K562 (cell line): ENCODE measurements around the gene PPP1R16B. TPM values are rescaled to one million over a fixed set of nuclear protein-coding genes. Genes with fewer than 3 reads are reported as not detected.

ENCODE experiments used
- ATAC-seq: fragments of 200-7000 bp; cut with Tn5 transposase; 3 replicates; pipeline ENCODE4 v1.9.1; 2020; ENCODE audit warnings: moderate library complexity
- BruUV-seq: library from RNA; stranded (reverse); fragments of 400-500 nt; replicated peaks from 2 replicates; lab custom pipeline; 2021; lab: Mats Ljungman, UMichigan
- CTCF ChIA-PET: fragments of 300-600 bp; formaldehyde crosslinking; extraction: SDS; loops from one replicate; lab custom pipeline; 2021; ENCODE audit warnings: low intra/inter-chr PET ratio; lab: Yijun Ruan, JAX
- POLR2A ChIA-PET: fragments of 300-600, 350-650 bp; sonication (Branson Sonifier 250); formaldehyde crosslinking; extraction: SDS; loops from one replicate; lab custom pipeline; 2021; ENCODE audit warnings: antibody characterized with exemption, inconsistent platforms; lab: Yijun Ruan, JAX
- DNase-seq, 4 experiments: peaks; one replicate each; pipeline versions ENCODE4 v3.0.0 to v3.0.0-alpha.2; 2011 to 2018; ENCODE audit warnings: low spot score in 3 of 4, mixed read lengths in 3 of 4; ENCODE audit errors: extremely low read depth in 1 of 4
- FAIRE-seq: peaks from 2 replicates; lab custom pipeline; 2011; peaks lifted over from hg19 to GRCh38; lab: Jason Lieb, UNC
- H2AFZ ChIP-seq: 2 replicates; pipeline ENCODE4 v1.6.0; 2011; ENCODE audit warnings: low read depth, low read length, control low read depth, inconsistent platforms
- H3K27ac ChIP-seq: fragments of 200-600 bp; 3 replicates; pipeline ENCODE4 v1.8.0; 2011; ENCODE audit warnings: low read depth, mild to moderate bottlenecking, control low read depth, inconsistent platforms, low read length, moderate library complexity, mixed read lengths; ENCODE audit errors: extremely low read depth
- H3K27me3 ChIP-seq, 2 experiments: fragments of 300-600 bp in 1 of 2; 2 replicates in 1 of 2; 3 replicates in 1 of 2; pipeline versions ENCODE4 v1.6.0 to v1.8.0; 2011; ENCODE audit warnings: inconsistent platforms in 2 of 2, low read length in 2 of 2, mild to moderate bottlenecking in 1 of 2, mixed read lengths in 1 of 2, moderate library complexity in 1 of 2; ENCODE audit not compliant: control insufficient read depth in 2 of 2, insufficient read depth in 2 of 2
- H3K36me3 ChIP-seq: fragments of 300-600 bp; 3 replicates; pipeline ENCODE4 v1.8.0; 2011; ENCODE audit warnings: mild to moderate bottlenecking, low read length, inconsistent platforms; ENCODE audit not compliant: control insufficient read depth, insufficient read depth
- H3K4me1 ChIP-seq, 2 experiments: fragments of 200-600 bp in 1 of 2; replicated peaks in 1 of 2; 2 replicates in 1 of 2; 3 replicates in 1 of 2; pipeline versions ENCODE4 v1.5.1 to v1.8.0; 2011; ENCODE audit warnings: inconsistent platforms in 2 of 2, low read length in 2 of 2, mild to moderate bottlenecking in 1 of 2, mixed read lengths in 1 of 2, moderate library complexity in 1 of 2; ENCODE audit not compliant: control insufficient read depth in 2 of 2, insufficient read depth in 2 of 2
- H3K4me2 ChIP-seq: 2 replicates; pipeline ENCODE4 v1.6.1; 2011; ENCODE audit warnings: low read length, control low read depth, inconsistent platforms, mixed read lengths; ENCODE audit not compliant: insufficient read depth
- H3K4me3 ChIP-seq: fragments of 200-600 bp; sonication (generic), shearing (Covaris generic); 2 replicates; pipeline ENCODE4 v1.5.1; 2016; ENCODE audit warnings: control low read depth, inconsistent platforms
- H3K79me2 ChIP-seq: fragments of 200-600 bp; 3 replicates; pipeline ENCODE4 v1.8.0; 2011; ENCODE audit warnings: low read length, inconsistent platforms; ENCODE audit not compliant: control insufficient read depth, insufficient read depth
- H3K9ac ChIP-seq, 2 experiments: 2 replicates each; pipeline versions ENCODE4 v1.6.0 to v1.6.1; 2011; ENCODE audit warnings: low read depth in 2 of 2, low read length in 2 of 2, control low read depth in 1 of 2, inconsistent platforms in 1 of 2, mild to moderate bottlenecking in 1 of 2, mixed read lengths in 1 of 2; ENCODE audit not compliant: insufficient read depth in 1 of 2
- H3K9me1 ChIP-seq: one replicate; pipeline ENCODE4 v1.6.0; 2011; ENCODE audit warnings: inconsistent platforms, mild to moderate bottlenecking, low read length, moderate library complexity; ENCODE audit not compliant: control insufficient read depth, insufficient read depth
- H3K9me3 ChIP-seq: replicated peaks from 2 replicates; pipeline ENCODE4 v1.5.1; 2011; ENCODE audit warnings: low read depth, low read length, inconsistent platforms; ENCODE audit not compliant: control insufficient read depth, insufficient read depth
- H4K20me1 ChIP-seq: replicated peaks from 2 replicates; pipeline ENCODE4 v1.6.1; 2011; ENCODE audit warnings: low read length, inconsistent platforms, mixed read lengths; ENCODE audit not compliant: control insufficient read depth, insufficient read depth
- BRD4 ChIP-seq: fragments of 200-600 bp; sonication (generic); IDR thresholded peaks from 2 replicates; pipeline ENCODE4 v1.6.1; 2017; ENCODE audit warnings: inconsistent platforms
- CXXC5 ChIP-seq: fragments of 250-450 bp; sonication (Bioruptor Pico); IDR thresholded peaks from 2 replicates; pipeline ENCODE4 v1.8.0; 2022; ENCODE audit warnings: inconsistent platforms, mild to moderate bottlenecking, moderate library complexity
- FOXK1 ChIP-seq: sonication (generic); formaldehyde crosslinking; IDR thresholded peaks from 2 replicates; pipeline ENCODE4 v1.8.0; 2022; ENCODE audit warnings: missing genetic modification reagents, mild to moderate bottlenecking, borderline replicate concordance
- MTA3 ChIP-seq: fragments of 450-650 bp; formaldehyde crosslinking; IDR thresholded peaks from 2 replicates; pipeline ENCODE4 v1.6.1; 2017; ENCODE audit warnings: mild to moderate bottlenecking, borderline replicate concordance
- PML ChIP-seq: IDR thresholded peaks from 2 replicates; pipeline ENCODE4 v1.6.1; 2012; ENCODE audit warnings: low read length, inconsistent platforms
- POLR2AphosphoS5 ChIP-seq: IDR thresholded peaks from 2 replicates; pipeline ENCODE4 v1.6.1; 2011; ENCODE audit warnings: mild to moderate bottlenecking, low read depth, low read length, moderate library complexity; ENCODE audit not compliant: control insufficient read depth, insufficient read depth
- SRSF3 ChIP-seq: fragments of 200-400 bp; formaldehyde crosslinking; IDR thresholded peaks from 2 replicates; pipeline ENCODE4 v1.6.1; 2016; ENCODE audit warnings: mild to moderate bottlenecking, low read length, moderate library complexity; ENCODE audit not compliant: insufficient read depth
- TAF1 ChIP-seq: IDR thresholded peaks from 2 replicates; pipeline ENCODE4 v1.6.1; 2011; ENCODE audit warnings: mild to moderate bottlenecking, low read length, moderate library complexity; ENCODE audit not compliant: insufficient read depth, control insufficient read depth, severe bottlenecking; ENCODE audit errors: extremely low read depth
- ZKSCAN1 ChIP-seq: fragments of 150-350 bp; IDR thresholded peaks from 2 replicates; pipeline ENCODE4 v1.6.1; 2016; ENCODE audit warnings: low read depth, low read length
- ZNF696 ChIP-seq: fragments of 250-450 bp; sonication (Bioruptor Pico); conservative IDR thresholded peaks from 2 replicates; pipeline ENCODE4 v1.4.0; 2020; ENCODE audit warnings: mild to moderate bottlenecking, moderate library complexity
- WGBS: fragments of 100-300 bp; shearing (Covaris generic); methylation state at CpG from one replicate; pipeline ENCODE4 v1.1.6; 2016; ENCODE audit warnings: low coverage, mixed read lengths; ENCODE audit not compliant: insufficient coverage; ENCODE audit errors: missing lambda C conversion rate; 5-methylcytosine and 5-hydroxymethylcytosine counted together
- in situ Hi-C: fragments of 300-500 bp; cut with MboI; formaldehyde crosslinking; loops from 4 replicates; pipeline ENCODE4 v1.15.0; 2018; ENCODE audit warnings: inconsistent platforms, mixed read lengths
- intact Hi-C: fragments of 100-400 bp; cut with micrococcal nuclease; formaldehyde crosslinking; loops from 2 replicates; pipeline ENCODE4 v1.14.2; 2022
- polyA plus RNA-seq, 8 experiments: library from polyadenylated mRNA; depleted of rRNA in 4 of 8; stranded (reverse) in 5 of 8; unstranded in 3 of 8; fragments of >200 nt; fragmentation: Nextera tagmentation in 2 of 8; fragmentation: Illumina TruSeq in 1 of 8; extraction: Ambion mirVana in 2 of 8; extraction: Trizol in 1 of 8; gene quantifications; 2 replicates each; pipeline versions ENCODE4 v1.2.1 to v1.2.3, GENCODE V29; 2011 to 2014; ENCODE audit warnings: inconsistent platforms in 1 of 8, missing spikeins in 1 of 8
- total RNA-seq, 7 experiments: library from RNA; depleted of rRNA in 6 of 7; stranded (reverse); fragments of >200 nt in 6 of 7; fragmentation: Illumina TruSeq in 2 of 7; extraction: Trizol in 2 of 7; gene quantifications; 2 replicates each; pipeline versions ENCODE4 v1.2.1 to v1.2.3, GENCODE V29; 2011 to 2021; ENCODE audit warnings: low replicate concordance in 1 of 7
- TF ChIP-seq, protein P1 (sequence below): fragments of 200-600 bp; sonication (generic); IDR thresholded peaks from one replicate; pipeline ENCODE4 v1.6.1; 2012; ENCODE audit warnings: mild to moderate bottlenecking, low read depth, low read length, inconsistent platforms

PPP1R16B gene
- total and polyA plus RNA-seq, 9 of the 15 experiments (the other 6 are each of a cell fraction or from before 2014, with no cell fraction given) = 1.5 to 11.5 (median 6.8) TPM

- DNase-seq (no peak), FAIRE-seq (no peak), ATAC-seq (peak; percentile 47)
- no peak overlapping the region; the same call in 1 of the 2 replicates for H3K4me2 ChIP-seq
- in situ Hi-C loops = no loop called here
- H3K36me3 ChIP-seq = peaks cover 96% of the 10 kb centered on the region
- peaks cover 6 to 27% of the 10 kb centered on the region in 2 experiments for H3K4me1 ChIP-seq
- H3K9me3 ChIP-seq = no peaks in the 10 kb centered on the region
- H3K9me1 ChIP-seq = peaks cover 4% of the 10 kb centered on the region
- H3K79me2 ChIP-seq = peaks cover 90% of the 10 kb centered on the region
- 89% methylated on average over 5 of the region's 5 CpGs for WGBS
- no peak overlapping the region for H3K4me3 ChIP-seq
- intact Hi-C loops = no loop called here
- H2AFZ ChIP-seq = no peak overlapping the region
- no peaks in the 10 kb centered on the region for H3K27me3 ChIP-seq
- CTCF ChIA-PET = no interaction called here
- BruUV-seq = no TSS peak
- H4K20me1 ChIP-seq = peaks cover 12% of the 10 kb centered on the region; the same call in 1 of the 2 replicates
- POLR2A ChIA-PET = interaction anchor here (1.0 to 3.4 kb wide), 7 partner anchors 9 to 107 kb away, joined by 4 to 23 read pairs (median 7); partner anchors contain the start of gene FAM83D
- H3K27ac ChIP-seq = no peak overlapping the region; the same call in 2 of the 3 replicates
- no peak overlapping the region for H3K9ac ChIP-seq
- TF ChIP-seq CXXC5 (no peak), FOXK1 (no peak), PML (no peak), POLR2AphosphoS5 (0 out of 2 replicates have a peak, but pooled peaks have one; percentile 25), MTA3 (no peak), ZKSCAN1 (no peak), ZNF696 (CRISPR knock-in tag) (no peak), TAF1 (no peak), BRD4 (no peak), SRSF3 (no peak)
- TF ChIP-seq, protein P1, sequence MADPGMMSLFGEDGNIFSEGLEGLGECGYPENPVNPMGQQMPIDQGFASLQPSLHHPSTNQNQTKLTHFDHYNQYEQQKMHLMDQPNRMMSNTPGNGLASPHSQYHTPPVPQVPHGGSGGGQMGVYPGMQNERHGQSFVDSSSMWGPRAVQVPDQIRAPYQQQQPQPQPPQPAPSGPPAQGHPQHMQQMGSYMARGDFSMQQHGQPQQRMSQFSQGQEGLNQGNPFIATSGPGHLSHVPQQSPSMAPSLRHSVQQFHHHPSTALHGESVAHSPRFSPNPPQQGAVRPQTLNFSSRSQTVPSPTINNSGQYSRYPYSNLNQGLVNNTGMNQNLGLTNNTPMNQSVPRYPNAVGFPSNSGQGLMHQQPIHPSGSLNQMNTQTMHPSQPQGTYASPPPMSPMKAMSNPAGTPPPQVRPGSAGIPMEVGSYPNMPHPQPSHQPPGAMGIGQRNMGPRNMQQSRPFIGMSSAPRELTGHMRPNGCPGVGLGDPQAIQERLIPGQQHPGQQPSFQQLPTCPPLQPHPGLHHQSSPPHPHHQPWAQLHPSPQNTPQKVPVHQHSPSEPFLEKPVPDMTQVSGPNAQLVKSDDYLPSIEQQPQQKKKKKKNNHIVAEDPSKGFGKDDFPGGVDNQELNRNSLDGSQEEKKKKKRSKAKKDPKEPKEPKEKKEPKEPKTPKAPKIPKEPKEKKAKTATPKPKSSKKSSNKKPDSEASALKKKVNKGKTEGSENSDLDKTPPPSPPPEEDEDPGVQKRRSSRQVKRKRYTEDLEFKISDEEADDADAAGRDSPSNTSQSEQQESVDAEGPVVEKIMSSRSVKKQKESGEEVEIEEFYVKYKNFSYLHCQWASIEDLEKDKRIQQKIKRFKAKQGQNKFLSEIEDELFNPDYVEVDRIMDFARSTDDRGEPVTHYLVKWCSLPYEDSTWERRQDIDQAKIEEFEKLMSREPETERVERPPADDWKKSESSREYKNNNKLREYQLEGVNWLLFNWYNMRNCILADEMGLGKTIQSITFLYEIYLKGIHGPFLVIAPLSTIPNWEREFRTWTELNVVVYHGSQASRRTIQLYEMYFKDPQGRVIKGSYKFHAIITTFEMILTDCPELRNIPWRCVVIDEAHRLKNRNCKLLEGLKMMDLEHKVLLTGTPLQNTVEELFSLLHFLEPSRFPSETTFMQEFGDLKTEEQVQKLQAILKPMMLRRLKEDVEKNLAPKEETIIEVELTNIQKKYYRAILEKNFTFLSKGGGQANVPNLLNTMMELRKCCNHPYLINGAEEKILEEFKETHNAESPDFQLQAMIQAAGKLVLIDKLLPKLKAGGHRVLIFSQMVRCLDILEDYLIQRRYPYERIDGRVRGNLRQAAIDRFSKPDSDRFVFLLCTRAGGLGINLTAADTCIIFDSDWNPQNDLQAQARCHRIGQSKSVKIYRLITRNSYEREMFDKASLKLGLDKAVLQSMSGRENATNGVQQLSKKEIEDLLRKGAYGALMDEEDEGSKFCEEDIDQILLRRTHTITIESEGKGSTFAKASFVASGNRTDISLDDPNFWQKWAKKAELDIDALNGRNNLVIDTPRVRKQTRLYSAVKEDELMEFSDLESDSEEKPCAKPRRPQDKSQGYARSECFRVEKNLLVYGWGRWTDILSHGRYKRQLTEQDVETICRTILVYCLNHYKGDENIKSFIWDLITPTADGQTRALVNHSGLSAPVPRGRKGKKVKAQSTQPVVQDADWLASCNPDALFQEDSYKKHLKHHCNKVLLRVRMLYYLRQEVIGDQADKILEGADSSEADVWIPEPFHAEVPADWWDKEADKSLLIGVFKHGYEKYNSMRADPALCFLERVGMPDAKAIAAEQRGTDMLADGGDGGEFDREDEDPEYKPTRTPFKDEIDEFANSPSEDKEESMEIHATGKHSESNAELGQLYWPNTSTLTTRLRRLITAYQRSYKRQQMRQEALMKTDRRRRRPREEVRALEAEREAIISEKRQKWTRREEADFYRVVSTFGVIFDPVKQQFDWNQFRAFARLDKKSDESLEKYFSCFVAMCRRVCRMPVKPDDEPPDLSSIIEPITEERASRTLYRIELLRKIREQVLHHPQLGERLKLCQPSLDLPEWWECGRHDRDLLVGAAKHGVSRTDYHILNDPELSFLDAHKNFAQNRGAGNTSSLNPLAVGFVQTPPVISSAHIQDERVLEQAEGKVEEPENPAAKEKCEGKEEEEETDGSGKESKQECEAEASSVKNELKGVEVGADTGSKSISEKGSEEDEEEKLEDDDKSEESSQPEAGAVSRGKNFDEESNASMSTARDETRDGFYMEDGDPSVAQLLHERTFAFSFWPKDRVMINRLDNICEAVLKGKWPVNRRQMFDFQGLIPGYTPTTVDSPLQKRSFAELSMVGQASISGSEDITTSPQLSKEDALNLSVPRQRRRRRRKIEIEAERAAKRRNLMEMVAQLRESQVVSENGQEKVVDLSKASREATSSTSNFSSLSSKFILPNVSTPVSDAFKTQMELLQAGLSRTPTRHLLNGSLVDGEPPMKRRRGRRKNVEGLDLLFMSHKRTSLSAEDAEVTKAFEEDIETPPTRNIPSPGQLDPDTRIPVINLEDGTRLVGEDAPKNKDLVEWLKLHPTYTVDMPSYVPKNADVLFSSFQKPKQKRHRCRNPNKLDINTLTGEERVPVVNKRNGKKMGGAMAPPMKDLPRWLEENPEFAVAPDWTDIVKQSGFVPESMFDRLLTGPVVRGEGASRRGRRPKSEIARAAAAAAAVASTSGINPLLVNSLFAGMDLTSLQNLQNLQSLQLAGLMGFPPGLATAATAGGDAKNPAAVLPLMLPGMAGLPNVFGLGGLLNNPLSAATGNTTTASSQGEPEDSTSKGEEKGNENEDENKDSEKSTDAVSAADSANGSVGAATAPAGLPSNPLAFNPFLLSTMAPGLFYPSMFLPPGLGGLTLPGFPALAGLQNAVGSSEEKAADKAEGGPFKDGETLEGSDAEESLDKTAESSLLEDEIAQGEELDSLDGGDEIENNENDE = no peak
Measured at GRCh38 chr20:38941726-38942389, 136.4 kb downstream of the PPP1R16B start.
